Measurements from ENCODE around the gene GPR55.

GPR55 gene

GRCh38 chr2:230915319-230915718, 9.7 kb downstream of the GPR55 start:
- no peaks in the 10 kb centered on the region for H3K9me3 ChIP-seq (ENCODE audit: low read length)
- no peaks in the 10 kb centered on the region for H3K4me1 ChIP-seq (ENCODE audit: insufficient read depth, low read length, severe bottlenecking)
- H3K36me3 ChIP-seq (ENCODE audit: insufficient read depth, low read length): no peaks in the 10 kb centered on the region
- no peaks in the 10 kb centered on the region for H3K9me2 ChIP-seq (ENCODE audit: low read depth, low read length)
- no peaks in the 10 kb centered on the region for H3K79me2 ChIP-seq (ENCODE audit: insufficient read depth, low read length)
- TF ChIP-seq EZH2 (IDR thresholded peaks at IDR 0.05; ENCODE audit: borderline replicate concordance, low read length): no peak
- no peak for TF ChIP-seq CTCF (IDR thresholded peaks at IDR 0.05; ENCODE audit: low read length)
- no peaks in the 10 kb centered on the region for H4K20me1 ChIP-seq (ENCODE audit: insufficient read depth, low read length)
- H3F3A ChIP-seq (ENCODE audit: insufficient read depth, low read length): no peaks in the 10 kb centered on the region
- no peak overlapping the region for H3K4me3 ChIP-seq (ENCODE audit: low read depth, low read length, poor library complexity, severe bottlenecking)
- H3K4me2 ChIP-seq (ENCODE audit: low read length): no peak overlapping the region
- H3K9ac ChIP-seq (ENCODE audit: low read length): no peak overlapping the region
- no peak overlapping the region for H3K27ac ChIP-seq (ENCODE audit: low read depth, low read length, poor library complexity, severe bottlenecking)
- H2AFZ ChIP-seq (ENCODE audit: low read length): no peak overlapping the region
- H3K27me3 ChIP-seq (ENCODE audit: insufficient read depth, low read length): peaks cover 8% of the 10 kb centered on the region; the same call in 1 of the 2 replicates

GRCh38 chr2:230914886-230915285, 10.2 kb downstream of the GPR55 start:
- no peaks in the 10 kb centered on the region for H3K9me3 ChIP-seq (ENCODE audit: low read length)
- no peaks in the 10 kb centered on the region for H3K79me2 ChIP-seq (ENCODE audit: insufficient read depth, low read length)
- no peaks in the 10 kb centered on the region for H3F3A ChIP-seq (ENCODE audit: insufficient read depth, low read length)
- peaks cover 12% of the 10 kb centered on the region; the same call in 1 of the 2 replicates for H3K27me3 ChIP-seq (ENCODE audit: insufficient read depth, low read length)
- H4K20me1 ChIP-seq (ENCODE audit: insufficient read depth, low read length): no peaks in the 10 kb centered on the region
- no peak overlapping the region for H3K9ac ChIP-seq (ENCODE audit: low read length)
- no peak overlapping the region for H3K27ac ChIP-seq (ENCODE audit: low read depth, low read length, poor library complexity, severe bottlenecking)
- H3K9me2 ChIP-seq (ENCODE audit: low read depth, low read length): no peaks in the 10 kb centered on the region
- no peak for TF ChIP-seq EZH2 (IDR thresholded peaks at IDR 0.05; ENCODE audit: borderline replicate concordance, low read length)
- TF ChIP-seq CTCF (IDR thresholded peaks at IDR 0.05; ENCODE audit: low read length): no peak
- no peaks in the 10 kb centered on the region for H3K4me1 ChIP-seq (ENCODE audit: insufficient read depth, low read length, severe bottlenecking)
- no peaks in the 10 kb centered on the region for H3K36me3 ChIP-seq (ENCODE audit: insufficient read depth, low read length)
- no peak overlapping the region for H3K4me3 ChIP-seq (ENCODE audit: low read depth, low read length, poor library complexity, severe bottlenecking)
- no peak overlapping the region for H3K4me2 ChIP-seq (ENCODE audit: low read length)
- H2AFZ ChIP-seq (ENCODE audit: low read length): no peak overlapping the region

- Histone ChIP-seq H3K9me3 (ENCODE audit: low read length) (no peaks in the 10 kb centered on the region), H3K4me1 (ENCODE audit: insufficient read depth, low read length, severe bottlenecking) (no peaks in the 10 kb centered on the region), H3K9me2 (ENCODE audit: low read depth, low read length) (no peaks in the 10 kb centered on the region), H4K20me1 (ENCODE audit: insufficient read depth, low read length) (no peaks in the 10 kb centered on the region), H3K4me3 (ENCODE audit: low read depth, low read length, poor library complexity, severe bottlenecking) (no peak overlapping the region), H3K36me3 (ENCODE audit: insufficient read depth, low read length) (no peaks in the 10 kb centered on the region), H3K9ac (ENCODE audit: low read length) (no peak overlapping the region), H2AFZ (ENCODE audit: low read length) (no peak overlapping the region), H3F3A (ENCODE audit: insufficient read depth, low read length) (no peaks in the 10 kb centered on the region), H3K27me3 (ENCODE audit: insufficient read depth, low read length) (peaks cover 15% of the 10 kb centered on the region; the same call in 1 of the 2 replicates), H3K79me2 (ENCODE audit: insufficient read depth, low read length) (no peaks in the 10 kb centered on the region), H3K4me2 (ENCODE audit: low read length) (no peak overlapping the region), H3K27ac (ENCODE audit: low read depth, low read length, poor library complexity, severe bottlenecking) (no peak overlapping the region)
- TF ChIP-seq CTCF (IDR thresholded peaks at IDR 0.05; ENCODE audit: low read length): peak; percentile 70
- no peak for TF ChIP-seq EZH2 (IDR thresholded peaks at IDR 0.05; ENCODE audit: borderline replicate concordance, low read length)
These were observed 11.5 kb downstream of the GPR55 start for GRCh38 chr2:230913406-230914143.
